Thyroid gland (tissue), 4 donors: Measurements from ENCODE around the gene DZIP1. TPM values are rescaled to one million over a fixed set of nuclear protein-coding genes. Genes with fewer than 3 reads are reported as not detected.

Experiments
- DNase-seq, 2 donors: peaks; one replicate each; pipeline ENCODE4 v3.0.0-alpha.2; 2019
- H3K27ac ChIP-seq, 3 donors: fragments of 200-600 bp; sonication (generic); 1 replicate in 2 of 3; 2 replicates in 1 of 3; pipeline ENCODE4 v1.5.1; 2016 to 2019; ENCODE audit warnings: mild to moderate bottlenecking in 1 of 3, moderate library complexity in 1 of 3
- H3K27me3 ChIP-seq: fragments of 200-600 bp; sonication (generic); one replicate; pipeline ENCODE4 v1.5.1; 2019
- H3K36me3 ChIP-seq, 2 donors: fragments of 200-600 bp; sonication (generic); one replicate each; pipeline ENCODE4 v1.5.1; 2016 to 2019
- H3K4me1 ChIP-seq, 2 donors: fragments of 200-600 bp; sonication (generic); one replicate each; pipeline ENCODE4 v1.5.1; 2017 to 2019
- H3K4me3 ChIP-seq, 3 donors: fragments of 200-600 bp; sonication (generic); replicated peaks in 1 of 3; 1 replicate in 2 of 3; 2 replicates in 1 of 3; pipeline ENCODE4 v1.5.1; 2016; ENCODE audit warnings: mild to moderate bottlenecking in 1 of 3
- H3K9me3 ChIP-seq: fragments of 200-600 bp; sonication (generic); one replicate; pipeline ENCODE4 v1.5.1; 2017
- POLR2A ChIP-seq, 2 donors: fragments of 450-650 bp; IDR thresholded peaks; one replicate each; pipeline ENCODE4 v1.6.1; 2017; ENCODE audit warnings: antibody characterized with exemption in 2 of 2, mild to moderate bottlenecking in 2 of 2, moderate library complexity in 1 of 2
- WGBS, 2 donors: methylation state at CpG; one replicate each; pipeline ENCODE4 v1.1.5; 2017; 5-methylcytosine and 5-hydroxymethylcytosine counted together
- intact Hi-C: fragments of 100-400 bp; cut with DNase I; formaldehyde crosslinking; loops from one replicate; pipeline ENCODE4 v1.15.1; 2023
- total RNA-seq, 4 donors: library from RNA; depleted of rRNA; stranded (reverse); fragments of >200 nt; gene quantifications; one replicate each; pipeline ENCODE4 v1.2.3, GENCODE V29; 2016
- TF ChIP-seq, protein P1 (sequence below), 6 experiments: fragments of 200-600 bp in 3 of 6; fragments of 450-650 bp in 3 of 6; sonication (generic) in 3 of 6; IDR thresholded peaks; one replicate each; pipeline ENCODE4 v1.5.1; 2016 to 2019; ENCODE audit warnings: antibody characterized with exemption in 6 of 6, mild to moderate bottlenecking in 2 of 6, inconsistent platforms in 1 of 6, moderate library complexity in 1 of 6

Gene DZIP1
- total RNA-seq, 4 donors from 2014 or later: 4.3 to 8.5 (median 6.3) TPM

DNA sequence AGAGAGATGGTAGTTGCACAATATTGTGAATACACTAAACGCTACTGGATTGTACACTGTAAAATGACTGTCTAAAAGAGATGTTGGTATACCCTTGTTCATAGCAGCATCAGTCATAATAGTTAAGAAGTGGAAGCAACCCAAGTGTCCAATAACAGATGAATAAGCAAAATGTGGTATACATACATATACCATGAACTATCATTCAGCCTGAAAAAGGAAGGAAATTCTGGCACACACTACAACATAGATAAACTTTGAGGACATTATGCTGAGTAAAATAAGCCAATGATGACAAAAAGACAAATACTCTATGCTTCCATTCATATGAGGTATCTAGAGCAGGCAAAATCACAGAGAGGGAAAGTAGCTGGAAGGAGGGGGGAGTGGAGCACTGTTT is 16.0 kb downstream of the DZIP1 start:
- TF ChIP-seq, protein P1, sequence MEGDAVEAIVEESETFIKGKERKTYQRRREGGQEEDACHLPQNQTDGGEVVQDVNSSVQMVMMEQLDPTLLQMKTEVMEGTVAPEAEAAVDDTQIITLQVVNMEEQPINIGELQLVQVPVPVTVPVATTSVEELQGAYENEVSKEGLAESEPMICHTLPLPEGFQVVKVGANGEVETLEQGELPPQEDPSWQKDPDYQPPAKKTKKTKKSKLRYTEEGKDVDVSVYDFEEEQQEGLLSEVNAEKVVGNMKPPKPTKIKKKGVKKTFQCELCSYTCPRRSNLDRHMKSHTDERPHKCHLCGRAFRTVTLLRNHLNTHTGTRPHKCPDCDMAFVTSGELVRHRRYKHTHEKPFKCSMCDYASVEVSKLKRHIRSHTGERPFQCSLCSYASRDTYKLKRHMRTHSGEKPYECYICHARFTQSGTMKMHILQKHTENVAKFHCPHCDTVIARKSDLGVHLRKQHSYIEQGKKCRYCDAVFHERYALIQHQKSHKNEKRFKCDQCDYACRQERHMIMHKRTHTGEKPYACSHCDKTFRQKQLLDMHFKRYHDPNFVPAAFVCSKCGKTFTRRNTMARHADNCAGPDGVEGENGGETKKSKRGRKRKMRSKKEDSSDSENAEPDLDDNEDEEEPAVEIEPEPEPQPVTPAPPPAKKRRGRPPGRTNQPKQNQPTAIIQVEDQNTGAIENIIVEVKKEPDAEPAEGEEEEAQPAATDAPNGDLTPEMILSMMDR (IDR thresholded peaks at IDR 0.05): no peak
- TF ChIP-seq POLR2A (IDR thresholded peaks at IDR 0.05): no peak
- DNase-seq: no peak
- Histone ChIP-seq H3K4me3 (no peak overlapping the region), H3K9me3 (no peaks in the 10 kb centered on the region), H3K36me3 (no peaks in the 10 kb centered on the region), H3K27ac (no peak overlapping the region), H3K4me1 (no peaks in the 10 kb centered on the region), H3K27me3 (no peaks in the 10 kb centered on the region)
- intact Hi-C loops: no loop called here
- WGBS, 2 donors: 98% methylated on average over 1 of the region's 1 CpG

DNA sequence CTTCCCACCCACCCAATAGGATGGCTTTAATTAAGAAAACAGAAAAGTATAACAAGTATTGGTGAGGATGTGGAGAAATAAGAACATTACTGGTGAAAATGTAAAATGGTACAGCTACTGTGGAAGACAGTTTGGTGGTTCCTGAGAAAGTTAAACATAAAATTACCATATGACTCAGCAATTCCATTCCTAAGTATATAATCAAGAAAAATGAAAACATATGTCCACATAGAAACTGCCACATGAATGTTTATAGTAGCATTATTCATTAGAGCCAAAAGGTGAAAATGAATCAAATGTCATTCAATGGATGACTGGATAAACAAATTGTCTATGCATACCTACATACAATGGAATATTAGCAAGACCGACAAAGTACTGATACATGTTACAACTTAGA is 16.9 kb downstream of the DZIP1 start:
- no peak for DNase-seq
- no peaks in the 10 kb centered on the region for H3K27me3 ChIP-seq
- H3K4me3 ChIP-seq: no peak overlapping the region
- H3K27ac ChIP-seq: no peak overlapping the region
- intact Hi-C loops: no loop called here
- no peaks in the 10 kb centered on the region for H3K36me3 ChIP-seq
- H3K9me3 ChIP-seq: no peaks in the 10 kb centered on the region
- 94 to 97% methylated on average over 1 of the region's 1 CpG for WGBS, 2 donors
- no peaks in the 10 kb centered on the region for H3K4me1 ChIP-seq
- TF ChIP-seq POLR2A (IDR thresholded peaks at IDR 0.05): no peak
- TF ChIP-seq, protein P1 (IDR thresholded peaks at IDR 0.05): no peak

DNA sequence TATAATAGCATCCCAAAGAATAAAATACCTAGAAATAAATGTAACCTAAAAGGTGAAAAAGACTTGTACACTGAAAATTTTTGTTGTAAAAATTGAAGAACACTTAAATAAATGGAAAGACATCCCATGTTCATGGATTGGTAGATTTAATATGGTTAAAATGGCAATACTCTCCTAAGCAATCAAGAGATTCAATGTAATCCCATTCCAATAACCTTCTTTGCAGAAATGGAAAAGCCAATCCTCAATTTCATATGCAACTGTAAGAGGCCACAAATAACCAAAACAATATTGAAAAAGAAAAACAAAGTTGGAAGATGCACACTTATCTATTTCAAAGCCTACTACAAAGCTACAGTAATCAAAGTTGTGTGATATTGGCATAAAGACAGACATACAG is 17.7 kb downstream of the DZIP1 start:
- no peak overlapping the region for H3K27ac ChIP-seq
- no peaks in the 10 kb centered on the region for H3K27me3 ChIP-seq
- no peaks in the 10 kb centered on the region for H3K36me3 ChIP-seq
- H3K4me3 ChIP-seq: no peak overlapping the region
- intact Hi-C loops: no loop called here
- DNase-seq: no peak
- no peak for TF ChIP-seq POLR2A (IDR thresholded peaks at IDR 0.05)
- TF ChIP-seq, protein P1 (IDR thresholded peaks at IDR 0.05): no peak
- no peaks in the 10 kb centered on the region for H3K4me1 ChIP-seq
- no peaks in the 10 kb centered on the region for H3K9me3 ChIP-seq

DNA sequence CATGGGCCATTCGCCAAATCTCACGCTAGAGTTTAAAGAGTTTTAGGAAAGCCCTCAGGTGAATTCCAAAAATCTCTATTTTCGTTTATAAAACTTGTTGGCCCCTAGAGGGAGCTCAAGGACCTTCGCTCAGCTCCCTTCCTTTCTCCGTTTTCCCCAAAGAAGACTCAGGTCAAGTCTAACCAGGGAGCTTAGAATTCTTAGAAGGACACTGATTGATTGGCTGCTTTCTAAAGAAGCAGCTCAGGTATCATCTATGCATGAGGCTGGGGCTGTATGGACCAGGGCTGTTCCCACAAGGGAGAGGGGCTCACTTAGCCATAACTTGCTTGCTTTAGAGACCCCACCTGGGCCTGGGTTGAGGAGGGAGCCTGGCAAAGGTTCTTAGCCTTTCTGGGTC is 20.5 kb downstream of the DZIP1 start:
- no peaks in the 10 kb centered on the region for H3K27me3 ChIP-seq
- 14 to 18% methylated on average over 5 of the region's 5 CpGs for WGBS, 2 donors
- no peak overlapping the region for H3K4me3 ChIP-seq
- no peaks in the 10 kb centered on the region for H3K9me3 ChIP-seq
- H3K4me1 ChIP-seq: no peaks in the 10 kb centered on the region
- intact Hi-C loops: no loop called here
- peak in 1 of 2 donors; percentile 16 for DNase-seq
- no peak overlapping the region for H3K27ac ChIP-seq
- no peak for TF ChIP-seq POLR2A (IDR thresholded peaks at IDR 0.05)
- TF ChIP-seq, protein P1 (IDR thresholded peaks at IDR 0.05): peak; percentile 14 to 68 (median 62)
- no peaks in the 10 kb centered on the region for H3K36me3 ChIP-seq

DNA sequence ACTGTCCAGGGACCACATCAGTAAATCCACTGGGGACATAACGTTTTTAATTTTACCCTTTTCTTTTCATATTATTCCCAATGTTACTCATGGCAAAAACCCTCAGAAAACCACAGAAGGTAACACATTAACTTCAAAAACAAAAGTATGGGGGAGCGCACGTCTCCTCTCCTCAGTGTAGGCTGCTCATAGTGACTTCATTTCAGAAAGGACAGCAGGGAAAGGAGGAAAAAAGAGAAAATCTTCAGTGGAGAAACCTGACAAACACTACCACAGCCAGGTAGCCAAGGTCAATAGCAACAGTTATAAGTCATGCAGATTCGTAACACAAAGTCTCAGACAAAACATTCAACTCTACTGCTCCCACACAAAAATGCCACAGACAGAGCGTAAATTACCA is 21.4 kb downstream of the DZIP1 start:
- 51 to 52% methylated on average over 5 of the region's 5 CpGs for WGBS, 2 donors
- Histone ChIP-seq H3K36me3 (no peaks in the 10 kb centered on the region), H3K4me3 (no peak overlapping the region), H3K27me3 (no peaks in the 10 kb centered on the region), H3K4me1 (no peaks in the 10 kb centered on the region), H3K27ac (no peak overlapping the region), H3K9me3 (no peaks in the 10 kb centered on the region)
- DNase-seq: no peak
- TF ChIP-seq POLR2A (IDR thresholded peaks at IDR 0.05): no peak
- TF ChIP-seq, protein P1 (IDR thresholded peaks at IDR 0.05): no peak
- intact Hi-C loops: loop anchor here (2.0 kb wide), 1 partner anchor 212 kb away; no protein-coding TSS in a partner anchor
